Stimulated activated naive CD8-positive, alpha-beta T cell treated with anti-CD3 and anti-CD28 coated beads, Interleukin-15, amount 100 ng/mL, for 72 hours (primary cell): ENCODE results near the gene RCCD1.
A peak's percentile ranks its signal among the peaks of the same experiment; 100 is the strongest.

ENCODE experiments used
- ATAC-seq: fragments of 150-1000 bp; cut with Tn5 transposase; 2 replicates; pipeline ENCODE4 v1.10.0; 2021; ENCODE audit warnings: mild to moderate bottlenecking, moderate library complexity
- DNase-seq, 2 donors: peaks; one replicate each; pipeline ENCODE4 v3.0.0; 2021 to 2022
- H3K27ac Mint-ChIP-seq, 2 donors: one replicate each; pipeline ENCODE4 v1.8.0; 2022; ENCODE audit warnings: mild to moderate bottlenecking in 2 of 2, mixed read lengths in 2 of 2, moderate library complexity in 2 of 2
- H3K27me3 Mint-ChIP-seq: one replicate; pipeline ENCODE4 v1.8.0; 2022; ENCODE audit warnings: mixed read lengths
- H3K4me1 Mint-ChIP-seq: one replicate; pipeline ENCODE4 v1.8.0; 2022; ENCODE audit warnings: mild to moderate bottlenecking, mixed read lengths
- H3K4me3 Mint-ChIP-seq, 2 donors: one replicate each; pipeline ENCODE4 v1.8.0; 2022; ENCODE audit warnings: mild to moderate bottlenecking in 2 of 2, mixed read lengths in 2 of 2, moderate library complexity in 1 of 2
- H3K9me3 Mint-ChIP-seq, 2 donors: one replicate each; pipeline ENCODE4 v1.8.0; 2022; ENCODE audit warnings: mixed read lengths in 2 of 2

Gene RCCD1

DNA sequence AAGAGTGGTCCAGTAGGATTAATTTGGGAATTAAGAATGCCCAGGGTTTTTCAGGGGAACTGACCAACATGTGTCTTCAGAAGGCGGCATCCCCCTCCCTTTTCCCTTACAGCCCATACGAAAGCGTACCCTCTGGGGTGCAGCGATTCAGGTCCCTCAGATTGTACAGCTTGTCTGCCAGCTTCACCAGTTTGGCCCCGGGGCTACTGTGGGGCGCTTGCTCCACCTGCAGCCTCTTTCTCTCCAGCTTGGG, 23.2 kb upstream of the RCCD1 start:
- Mint-ChIP-seq H3K9me3 (no peaks in the 10 kb centered on the region), H3K27me3 (no peaks in the 10 kb centered on the region), H3K4me1 (peaks cover 61% of the 10 kb centered on the region), H3K27ac (peak overlapping the region; percentile 90 to 99), H3K4me3 (peak overlapping the region; percentile 97 to 100)
- ATAC-seq (no peak), DNase-seq (no peak)

GRCh38 chr15:90931828-90932659, 22.6 kb upstream of the RCCD1 start, which contains the start of gene HDDC3:
Gene HDDC3, minus strand, starts transcription at chr15:90932549. Its CDS starts 9 bp downstream, at chr15:90932540.
- Mint-ChIP-seq H3K4me1 (peaks cover 66% of the 10 kb centered on the region), H3K27ac (peak within 1 kb of the TSS; percentile 95 to 99), H3K4me3 (peak within 1 kb of the TSS; percentile 97 to 100), H3K9me3 (no peaks in the 10 kb centered on the region), H3K27me3 (no peaks in the 10 kb centered on the region)
- DNase-seq (peak; percentile 93 to 94), ATAC-seq (peak; percentile 73)

DNA sequence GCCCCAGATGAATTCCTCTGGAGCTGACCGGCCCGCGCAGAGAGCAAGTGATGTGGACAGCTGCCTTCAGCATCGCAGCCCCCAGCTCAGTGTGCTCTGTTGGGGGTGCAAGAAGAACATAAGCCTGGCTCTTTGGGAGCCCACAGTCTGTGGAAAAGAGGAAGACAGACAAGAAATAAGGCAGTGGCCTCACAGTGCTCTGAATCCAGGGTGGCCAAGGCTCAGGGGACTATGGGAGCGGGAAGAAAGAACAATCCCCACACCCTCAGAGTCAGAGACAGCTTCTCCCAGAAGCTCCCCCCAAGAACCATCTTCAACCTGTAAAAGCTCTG, 22.1 kb upstream of the RCCD1 start:
- H3K27me3 Mint-ChIP-seq, result no peaks in the 10 kb centered on the region
- no peaks in the 10 kb centered on the region for H3K9me3 Mint-ChIP-seq
- peak overlapping the region; percentile 97 to 100 for H3K4me3 Mint-ChIP-seq
- ATAC-seq (no peak), DNase-seq (no peak)
- peak overlapping the region; percentile 95 for H3K27ac Mint-ChIP-seq
- peaks cover 68% of the 10 kb centered on the region for H3K4me1 Mint-ChIP-seq

DNA sequence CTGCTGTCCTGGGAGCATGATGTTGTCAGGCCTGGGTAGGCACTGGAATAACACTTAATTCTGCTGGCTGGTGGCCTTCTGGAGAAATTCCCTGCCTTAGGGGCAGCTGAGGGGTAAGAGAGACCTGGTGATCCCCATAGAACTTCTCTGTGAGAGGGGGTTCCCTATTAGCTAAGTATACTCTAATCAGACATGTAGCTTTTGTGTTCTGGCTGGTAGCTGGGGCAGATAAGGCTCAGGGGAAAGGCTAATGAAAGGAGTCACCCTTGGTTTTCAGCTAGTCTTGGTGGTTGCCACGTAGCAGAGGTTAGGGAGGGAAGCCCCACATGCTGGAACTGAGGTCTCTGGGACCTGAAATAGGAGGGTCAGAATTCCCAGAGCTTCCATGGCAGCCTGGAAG, 21.4 kb upstream of the RCCD1 start:
- DNase-seq (no peak), ATAC-seq (no peak)
- H3K9me3 Mint-ChIP-seq, result no peaks in the 10 kb centered on the region
- H3K27me3 Mint-ChIP-seq, result no peaks in the 10 kb centered on the region
- peaks cover 66% of the 10 kb centered on the region for H3K4me1 Mint-ChIP-seq
- no peak overlapping the region for H3K27ac Mint-ChIP-seq
- no peak overlapping the region for H3K4me3 Mint-ChIP-seq

- ATAC-seq, result peak; percentile 49
- no peaks in the 10 kb centered on the region for H3K27me3 Mint-ChIP-seq
- peak; percentile 86 to 91 for DNase-seq
- no peaks in the 10 kb centered on the region for H3K9me3 Mint-ChIP-seq
- H3K4me3 Mint-ChIP-seq, result peak overlapping the region; percentile 91
- peak overlapping the region; percentile 51 to 78 for H3K27ac Mint-ChIP-seq
- H3K4me1 Mint-ChIP-seq, result peaks cover 62% of the 10 kb centered on the region
Measured at GRCh38 chr15:90934256-90934948, 20.3 kb upstream of the RCCD1 start.

- DNase-seq, result peak; percentile 95 to 97
- H3K27me3 Mint-ChIP-seq, result no peaks in the 10 kb centered on the region
- peak within 1 kb of the TSS; percentile 82 to 96 for H3K27ac Mint-ChIP-seq
- H3K4me1 Mint-ChIP-seq, result peaks cover 62% of the 10 kb centered on the region
- peak within 1 kb of the TSS; percentile 91 for H3K4me3 Mint-ChIP-seq
- H3K9me3 Mint-ChIP-seq, result no peaks in the 10 kb centered on the region
- ATAC-seq, result peak; percentile 79
Measured at GRCh38 chr15:90934949-90935751, 19.5 kb upstream of the RCCD1 start, which contains the start of gene UNC45A. Gene UNC45A, plus strand, starts transcription at chr15:90935285. Its CDS starts 40 bp downstream, at chr15:90935325.

- Mint-ChIP-seq H3K4me1 (peaks cover 47% of the 10 kb centered on the region), H3K27me3 (no peaks in the 10 kb centered on the region), H3K4me3 (peak overlapping the region; percentile 91), H3K27ac (peak overlapping the region in 1 of 2 donors; percentile 25), H3K9me3 (no peaks in the 10 kb centered on the region)
- ATAC-seq, result no peak
- no peak for DNase-seq
Measured at GRCh38 chr15:90936823-90937222, 17.9 kb upstream of the RCCD1 start.

- Mint-ChIP-seq H3K4me3 (no peak overlapping the region), H3K9me3 (no peaks in the 10 kb centered on the region), H3K27me3 (no peaks in the 10 kb centered on the region), H3K27ac (no peak overlapping the region), H3K4me1 (peaks cover 35% of the 10 kb centered on the region)
- ATAC-seq (no peak), DNase-seq (no peak)
Measured at GRCh38 chr15:90938261-90938660, 16.4 kb upstream of the RCCD1 start.

DNA sequence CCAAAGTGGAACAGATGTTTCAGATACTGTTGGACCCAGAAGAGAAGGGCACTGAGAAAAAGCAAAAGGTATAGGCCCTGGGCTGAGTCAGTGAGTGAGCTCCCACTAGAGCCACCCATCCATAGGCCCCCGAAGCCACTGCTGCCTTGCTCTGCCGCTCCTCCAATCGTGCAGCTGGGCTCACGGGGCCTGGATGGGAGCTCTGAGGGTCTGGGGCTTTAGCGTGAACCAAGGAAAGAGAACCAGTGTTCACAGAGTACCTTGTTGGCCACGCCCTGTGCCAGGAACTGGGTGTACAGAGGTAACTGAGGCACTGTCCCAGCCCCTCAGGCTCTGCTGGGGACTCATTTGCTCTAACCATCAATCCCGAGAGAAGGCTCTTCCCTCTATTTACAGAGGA, 14.9 kb upstream of the RCCD1 start:
- H3K9me3 Mint-ChIP-seq, result no peaks in the 10 kb centered on the region
- DNase-seq, result no peak
- no peaks in the 10 kb centered on the region for H3K27me3 Mint-ChIP-seq
- no peak overlapping the region for H3K27ac Mint-ChIP-seq
- no peak for ATAC-seq
- no peak overlapping the region for H3K4me3 Mint-ChIP-seq
- H3K4me1 Mint-ChIP-seq, result peaks cover 20% of the 10 kb centered on the region

- Mint-ChIP-seq H3K27ac (no peak overlapping the region), H3K4me1 (peaks cover 11% of the 10 kb centered on the region), H3K4me3 (no peak overlapping the region), H3K27me3 (no peaks in the 10 kb centered on the region), H3K9me3 (no peaks in the 10 kb centered on the region)
- no peak for ATAC-seq
- DNase-seq, result no peak
Measured at GRCh38 chr15:90941038-90941437, 13.6 kb upstream of the RCCD1 start.

GRCh38 chr15:90942354-90943120, 12.1 kb upstream of the RCCD1 start:
- no peak for DNase-seq
- no peak overlapping the region for H3K4me3 Mint-ChIP-seq
- H3K4me1 Mint-ChIP-seq, result no peaks in the 10 kb centered on the region
- no peak for ATAC-seq
- H3K9me3 Mint-ChIP-seq, result no peaks in the 10 kb centered on the region
- H3K27ac Mint-ChIP-seq, result peak overlapping the region in 1 of 2 donors; percentile 48
- no peaks in the 10 kb centered on the region for H3K27me3 Mint-ChIP-seq

DNA sequence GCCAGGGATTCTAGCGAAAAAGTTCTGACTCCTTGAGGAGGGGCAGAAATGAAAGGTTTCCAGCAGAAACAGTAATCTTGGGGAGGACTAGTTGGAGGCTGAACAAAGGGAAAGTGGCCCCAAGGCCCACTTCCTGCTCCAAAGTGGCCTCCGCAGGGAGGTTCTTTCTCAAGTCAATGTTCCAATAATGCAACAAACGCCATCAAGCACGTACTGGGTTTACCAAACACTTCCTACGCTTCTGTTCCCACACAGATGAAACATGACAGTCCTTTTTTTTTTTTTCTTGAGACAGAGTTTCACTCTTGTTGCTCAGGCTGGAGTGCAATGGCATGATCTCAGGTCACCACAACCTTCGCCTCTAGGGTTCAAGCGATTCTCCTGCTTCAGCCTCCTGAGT, 9.6 kb upstream of the RCCD1 start:
- Mint-ChIP-seq H3K4me1 (no peaks in the 10 kb centered on the region), H3K4me3 (no peak overlapping the region), H3K27ac (peak overlapping the region in 1 of 2 donors; percentile 42), H3K9me3 (no peaks in the 10 kb centered on the region), H3K27me3 (no peaks in the 10 kb centered on the region)
- ATAC-seq (no peak), DNase-seq (no peak)

GRCh38 chr15:90946538-90946937, 8.1 kb upstream of the RCCD1 start:
- no peaks in the 10 kb centered on the region for H3K9me3 Mint-ChIP-seq
- DNase-seq (no peak), ATAC-seq (no peak)
- no peaks in the 10 kb centered on the region for H3K27me3 Mint-ChIP-seq
- no peaks in the 10 kb centered on the region for H3K4me1 Mint-ChIP-seq
- no peak overlapping the region for H3K27ac Mint-ChIP-seq
- H3K4me3 Mint-ChIP-seq, result no peak overlapping the region

DNA sequence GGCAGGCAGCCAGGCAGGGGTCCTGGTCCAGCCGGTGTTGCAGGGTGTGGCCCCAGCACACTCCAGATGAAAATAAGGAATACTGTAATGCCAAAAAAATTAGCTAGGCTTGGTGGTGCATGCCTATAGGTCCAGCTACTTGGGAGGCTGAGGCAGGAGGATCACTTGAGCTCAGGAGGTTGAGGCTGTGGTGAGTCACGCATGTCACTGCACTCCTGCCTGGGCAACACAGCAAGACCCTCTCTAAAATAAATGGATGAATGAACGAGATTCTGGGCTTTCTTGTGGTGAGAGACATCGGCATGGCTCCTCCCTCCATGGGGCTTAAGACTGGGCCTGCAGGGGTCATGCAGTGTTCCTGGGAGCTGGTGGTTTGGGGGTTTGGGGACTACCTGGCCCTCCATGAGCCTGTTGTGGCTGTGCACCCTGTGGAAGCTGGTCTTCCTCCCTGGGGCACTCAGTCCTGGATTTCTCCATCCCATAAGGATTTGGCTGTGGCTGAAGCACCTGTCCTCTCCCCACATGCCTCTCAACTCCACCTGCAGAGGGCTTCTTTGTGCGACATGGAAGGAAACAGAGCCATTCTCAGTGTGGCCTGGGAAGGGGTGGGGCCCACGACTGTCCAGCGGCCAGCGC, 7.6 kb upstream of the RCCD1 start:
- no peaks in the 10 kb centered on the region for H3K9me3 Mint-ChIP-seq
- H3K4me3 Mint-ChIP-seq, result no peak overlapping the region
- no peaks in the 10 kb centered on the region for H3K4me1 Mint-ChIP-seq
- ATAC-seq (no peak), DNase-seq (no peak)
- no peaks in the 10 kb centered on the region for H3K27me3 Mint-ChIP-seq
- no peak overlapping the region for H3K27ac Mint-ChIP-seq
